ACC112 (cell line): ENCODE data around the gene TANC1.

Source experiments
- H2AFZ ChIP-seq: fragments of 200-600 bp; sonication (generic); one replicate; pipeline ENCODE4 v1.6.0; 2017; ENCODE audit warnings: antibody characterized with exemption, low read length; ENCODE audit not compliant: unreplicated experiment
- H3K27ac ChIP-seq: fragments of 200-600 bp; sonication (generic); 2 replicates; pipeline ENCODE4 v1.5.1; 2014; ENCODE audit warnings: low read depth, mild to moderate bottlenecking, antibody characterized with exemption, low read length, moderate library complexity
- H3K27me3 ChIP-seq: fragments of 200-600 bp; sonication (generic); 2 replicates; pipeline ENCODE4 v1.6.1; 2014; ENCODE audit warnings: mild to moderate bottlenecking, antibody characterized with exemption, low read length, moderate library complexity, mixed read lengths; ENCODE audit not compliant: insufficient read depth
- H3K36me3 ChIP-seq: fragments of 200-600 bp; sonication (generic); 2 replicates; pipeline ENCODE4 v1.6.1; 2016; ENCODE audit warnings: mild to moderate bottlenecking, antibody characterized with exemption, low read length, moderate library complexity, mixed read lengths; ENCODE audit not compliant: insufficient read depth
- H3K4me1 ChIP-seq: fragments of 200-600 bp; sonication (generic); one replicate; pipeline ENCODE4 v1.6.1; 2016; ENCODE audit warnings: low read length, mixed read lengths; ENCODE audit not compliant: insufficient read depth, unreplicated experiment, control insufficient read depth
- H3K4me3 ChIP-seq: fragments of 200-600 bp; sonication (generic); 2 replicates; pipeline ENCODE4 v1.5.1; 2014; ENCODE audit warnings: mild to moderate bottlenecking, low read depth, low read length
- H3K79me2 ChIP-seq: fragments of 200-600 bp; sonication (generic); one replicate; pipeline ENCODE4 v1.6.0; 2016; ENCODE audit warnings: low read length; ENCODE audit not compliant: control insufficient read depth, unreplicated experiment, insufficient read depth

TANC1 gene

DNA sequence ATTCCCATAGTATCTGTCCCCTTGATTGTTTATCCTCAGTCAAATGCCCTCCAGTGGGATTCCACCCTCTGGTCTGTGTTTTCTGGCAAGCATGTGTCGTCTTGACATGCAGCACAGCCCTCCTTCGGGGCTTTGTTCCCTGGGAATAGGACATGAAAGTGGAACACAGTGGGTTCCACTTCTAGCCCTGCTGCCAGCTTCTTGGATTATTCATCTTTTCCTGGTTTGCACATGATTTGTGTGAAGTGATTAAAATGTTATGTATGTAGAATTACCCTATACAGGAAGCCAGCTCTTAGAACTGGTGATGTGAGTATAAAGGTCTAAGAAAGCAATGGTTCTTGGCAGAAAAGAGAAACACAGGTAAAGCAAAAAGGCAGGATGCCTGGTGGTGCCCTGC lies 142.3 kb downstream of the TANC1 start:
- H3K36me3 ChIP-seq, result no peaks in the 10 kb centered on the region

DNA sequence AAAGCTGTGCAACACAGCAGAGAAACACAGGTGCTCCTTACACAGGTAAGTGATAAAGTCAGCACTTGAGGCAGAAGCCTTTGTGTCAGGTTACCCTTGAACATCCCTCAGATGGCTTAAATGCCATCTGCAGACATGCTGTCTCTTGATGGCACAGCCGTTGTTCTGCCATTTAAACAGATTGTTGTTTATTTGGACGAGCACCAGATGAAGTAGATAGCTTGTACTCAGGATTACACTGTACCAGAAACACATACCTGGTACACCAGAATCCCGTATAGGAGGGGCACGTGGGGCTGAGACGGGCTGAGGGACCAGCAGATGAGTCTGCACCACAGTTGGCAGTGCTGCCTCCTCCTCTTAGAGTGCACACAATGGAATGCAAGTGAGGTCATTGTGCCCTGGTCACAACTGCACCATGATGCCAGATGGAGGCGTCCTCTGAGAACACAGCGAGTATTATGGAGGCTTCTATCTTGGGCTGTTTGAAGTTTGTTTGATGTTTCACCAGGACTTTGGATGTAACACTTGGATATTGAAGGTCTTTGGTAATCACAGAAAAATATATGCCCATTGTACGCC lies 143.0 kb downstream of the TANC1 start:
- Histone ChIP-seq H3K79me2 (no peaks in the 10 kb centered on the region), H3K27me3 (no peaks in the 10 kb centered on the region), H3K4me1 (peaks cover 5% of the 10 kb centered on the region), H3K27ac (no peak overlapping the region), H3K4me3 (no peak overlapping the region), H2AFZ (no peak overlapping the region), H3K36me3 (no peaks in the 10 kb centered on the region)

More for the DNA sequence above, 142.3 kb downstream of the TANC1 start:
- Histone ChIP-seq H3K79me2 (no peaks in the 10 kb centered on the region), H2AFZ (no peak overlapping the region), H3K4me1 (peaks cover 5% of the 10 kb centered on the region), H3K27ac (no peak overlapping the region), H3K4me3 (no peak overlapping the region), H3K27me3 (no peaks in the 10 kb centered on the region)

- Histone ChIP-seq H3K27me3 (no peaks in the 10 kb centered on the region), H3K4me3 (no peak overlapping the region), H2AFZ (no peak overlapping the region), H3K36me3 (no peaks in the 10 kb centered on the region), H3K27ac (no peak overlapping the region), H3K4me1 (peaks cover 7% of the 10 kb centered on the region), H3K79me2 (no peaks in the 10 kb centered on the region)
These were observed 146.4 kb downstream of the TANC1 start for GRCh38 chr2:159114835-159115234.

- no peaks in the 10 kb centered on the region for H3K79me2 ChIP-seq
- H3K27me3 ChIP-seq, result no peaks in the 10 kb centered on the region
- peaks cover 4% of the 10 kb centered on the region for H3K4me1 ChIP-seq
- H3K4me3 ChIP-seq, result no peak overlapping the region
- no peak overlapping the region for H2AFZ ChIP-seq
- no peak overlapping the region for H3K27ac ChIP-seq
- H3K36me3 ChIP-seq, result no peaks in the 10 kb centered on the region
These were observed 148.5 kb downstream of the TANC1 start for GRCh38 chr2:159116922-159117321.

DNA sequence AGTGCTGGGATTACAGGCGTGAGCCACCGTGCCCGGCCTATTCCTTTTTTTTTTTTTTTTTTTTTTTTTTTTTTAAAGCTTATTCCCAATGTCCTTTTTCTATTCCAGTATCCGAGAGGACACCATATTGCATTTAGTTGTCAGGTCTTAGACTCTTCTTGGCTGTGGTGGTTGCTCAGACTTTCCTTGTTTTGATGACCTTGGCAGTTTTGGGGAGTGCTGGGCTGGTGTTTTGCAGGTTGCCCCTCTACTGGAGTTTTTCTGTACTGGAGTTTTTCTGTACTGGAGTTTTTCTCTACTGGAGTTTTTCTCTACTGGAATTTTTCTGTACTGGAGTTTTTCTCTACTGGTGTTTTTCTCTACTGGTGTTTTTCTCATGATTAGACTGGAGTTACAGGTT lies 149.2 kb downstream of the TANC1 start:
- Histone ChIP-seq H3K79me2 (peaks cover under 1% of the 10 kb centered on the region), H2AFZ (no peak overlapping the region), H3K4me3 (no peak overlapping the region), H3K27me3 (no peaks in the 10 kb centered on the region), H3K36me3 (no peaks in the 10 kb centered on the region), H3K27ac (no peak overlapping the region), H3K4me1 (peaks cover 4% of the 10 kb centered on the region)

DNA sequence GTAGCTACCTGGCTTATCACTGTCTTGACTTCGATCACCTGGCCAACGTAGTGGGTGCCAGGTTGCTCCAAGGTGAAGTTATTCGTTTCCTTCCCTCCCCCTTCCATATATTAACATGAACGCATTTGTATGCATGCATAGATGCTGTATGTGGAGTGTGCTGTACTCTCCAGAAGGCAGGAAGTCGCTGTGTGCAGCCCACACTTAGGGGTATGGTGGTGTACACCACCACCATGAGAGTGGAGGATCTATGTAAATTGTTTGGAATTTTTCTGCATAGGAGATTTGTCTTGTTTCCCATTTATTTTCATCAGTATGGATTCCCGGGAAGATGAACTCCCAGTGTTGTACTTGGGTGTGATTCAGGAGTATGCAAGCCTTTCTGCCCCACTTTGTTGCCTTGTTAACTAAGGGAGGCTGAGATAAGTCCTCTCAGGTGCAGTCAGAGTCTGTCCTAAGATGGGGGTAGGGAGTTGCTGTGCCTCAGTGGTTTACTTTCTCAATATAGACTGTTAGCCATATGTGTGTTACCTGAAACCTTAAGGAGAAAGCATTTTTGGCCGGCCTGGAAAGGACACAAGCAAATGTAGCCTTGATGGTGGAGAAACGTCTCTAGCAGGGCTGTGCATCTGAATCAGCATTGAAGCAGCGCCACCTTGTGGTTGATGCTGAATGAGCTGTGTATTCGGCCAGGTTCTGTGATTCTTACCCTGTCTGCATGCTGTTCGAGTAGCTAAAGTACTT lies 149.8 kb downstream of the TANC1 start:
- Histone ChIP-seq H3K27me3 (no peaks in the 10 kb centered on the region), H3K36me3 (no peaks in the 10 kb centered on the region), H2AFZ (no peak overlapping the region), H3K79me2 (peaks cover 5% of the 10 kb centered on the region), H3K27ac (no peak overlapping the region), H3K4me3 (no peak overlapping the region), H3K4me1 (peaks cover 4% of the 10 kb centered on the region)

DNA sequence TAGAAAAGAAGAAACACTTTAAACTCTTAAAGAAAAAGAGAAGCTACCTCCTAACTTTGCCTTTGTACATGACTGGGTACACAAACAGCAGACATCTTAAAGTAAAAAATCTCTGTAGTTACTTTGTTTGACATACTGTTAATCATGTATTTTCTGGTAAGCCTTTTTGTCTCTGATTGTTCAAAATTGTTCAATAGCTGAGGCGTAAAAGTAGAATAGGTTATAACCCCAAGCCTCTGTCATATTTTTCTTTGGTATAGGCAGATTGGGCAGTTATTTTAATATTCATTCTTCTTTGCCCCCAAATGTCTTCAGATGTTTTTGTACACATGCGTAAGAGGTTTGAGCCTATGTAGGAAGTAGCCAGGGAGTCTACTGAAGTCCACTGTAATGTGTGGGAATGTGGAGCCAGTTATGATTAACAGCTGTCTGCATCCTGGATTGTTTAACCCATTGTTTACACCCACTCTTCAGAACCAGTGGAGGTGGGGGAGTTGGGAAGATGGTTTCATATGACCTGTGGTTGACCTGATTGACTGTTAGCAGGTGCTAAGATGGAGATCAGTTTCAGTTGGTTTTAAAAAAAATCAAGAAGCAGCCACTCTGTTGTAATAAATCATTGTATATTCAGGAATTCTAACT lies 150.5 kb downstream of the TANC1 start:
- Histone ChIP-seq H3K36me3 (no peaks in the 10 kb centered on the region), H2AFZ (no peak overlapping the region), H3K4me1 (peaks cover 8% of the 10 kb centered on the region), H3K79me2 (peaks cover 5% of the 10 kb centered on the region), H3K27ac (no peak overlapping the region), H3K27me3 (no peaks in the 10 kb centered on the region), H3K4me3 (no peak overlapping the region)

DNA sequence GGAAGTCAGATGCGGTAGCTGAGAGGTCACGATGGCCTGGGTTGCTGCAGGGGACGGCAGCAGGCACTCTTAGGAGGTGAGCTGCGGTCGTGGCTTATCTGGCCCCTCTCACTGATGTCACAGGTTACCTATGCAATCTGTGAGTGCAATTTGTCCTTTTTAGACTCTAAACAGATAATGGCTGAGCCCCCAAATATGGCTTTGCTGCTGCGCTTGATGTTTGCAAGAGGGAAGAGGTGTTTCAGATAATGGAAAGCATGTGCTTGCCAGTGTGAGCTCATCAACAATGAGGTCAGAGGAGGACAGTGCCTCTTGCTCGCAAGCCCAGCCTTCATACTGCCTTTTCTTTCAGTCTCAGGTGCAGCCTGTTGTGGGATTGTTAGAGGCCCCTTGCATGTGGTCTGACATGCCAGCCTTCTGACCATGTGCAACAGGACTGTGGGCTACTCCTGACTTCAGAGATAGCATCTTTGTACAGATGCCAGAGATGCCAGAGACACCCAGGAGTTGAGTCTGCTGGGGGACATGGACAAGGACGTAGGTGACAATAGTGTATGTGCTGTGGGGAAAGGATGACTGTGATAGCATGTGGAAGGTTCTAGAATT lies 151.3 kb downstream of the TANC1 start:
- Histone ChIP-seq H3K4me3 (no peak overlapping the region), H2AFZ (no peak overlapping the region), H3K4me1 (peaks cover 16% of the 10 kb centered on the region), H3K79me2 (peaks cover 5% of the 10 kb centered on the region), H3K36me3 (no peaks in the 10 kb centered on the region), H3K27me3 (no peaks in the 10 kb centered on the region), H3K27ac (no peak overlapping the region)

- H3K27ac ChIP-seq, result peak overlapping the region; percentile 83
- peaks cover 5% of the 10 kb centered on the region for H3K79me2 ChIP-seq
These were observed 155.3 kb downstream of the TANC1 start for GRCh38 chr2:159123786-159124185.

DNA sequence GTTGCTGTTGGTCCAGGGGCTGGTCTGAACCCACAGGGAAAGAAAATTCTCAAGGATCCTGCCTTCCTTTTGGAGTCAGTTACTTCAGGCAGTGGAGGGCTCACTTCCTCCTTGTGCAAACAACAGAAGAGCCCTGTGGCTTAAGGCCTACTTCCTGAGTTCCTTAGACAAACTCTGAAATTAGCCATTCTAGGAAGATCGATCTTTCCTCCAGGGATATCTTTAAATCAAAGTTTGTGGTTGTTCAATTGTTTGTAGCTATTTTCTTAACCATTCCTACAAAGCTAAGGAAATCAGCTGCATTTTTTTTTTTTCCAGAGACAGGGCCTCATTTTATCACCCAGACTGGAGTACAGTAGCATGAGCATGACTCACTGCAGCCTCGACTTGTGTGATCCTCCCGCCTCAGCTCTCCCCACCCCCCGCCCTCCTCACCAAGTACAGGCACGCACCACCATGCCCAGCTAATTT lies 156.0 kb downstream of the TANC1 start:
- H3K79me2 ChIP-seq, result peaks cover 5% of the 10 kb centered on the region
- H2AFZ ChIP-seq, result peak overlapping the region; percentile 4
- no peaks in the 10 kb centered on the region for H3K27me3 ChIP-seq
- H3K4me3 ChIP-seq, result no peak overlapping the region
- peak overlapping the region; percentile 83 for H3K27ac ChIP-seq
- H3K4me1 ChIP-seq, result peaks cover 33% of the 10 kb centered on the region
- H3K36me3 ChIP-seq, result no peaks in the 10 kb centered on the region

More at GRCh38 chr2:159123786-159124185, 155.3 kb downstream of the TANC1 start:
- Histone ChIP-seq H3K4me3 (no peak overlapping the region), H3K27me3 (no peaks in the 10 kb centered on the region), H2AFZ (no peak overlapping the region), H3K4me1 (peaks cover 33% of the 10 kb centered on the region), H3K36me3 (no peaks in the 10 kb centered on the region)
